ENCODE measurements around the gene STAG1.

STAG1 gene

DNA sequence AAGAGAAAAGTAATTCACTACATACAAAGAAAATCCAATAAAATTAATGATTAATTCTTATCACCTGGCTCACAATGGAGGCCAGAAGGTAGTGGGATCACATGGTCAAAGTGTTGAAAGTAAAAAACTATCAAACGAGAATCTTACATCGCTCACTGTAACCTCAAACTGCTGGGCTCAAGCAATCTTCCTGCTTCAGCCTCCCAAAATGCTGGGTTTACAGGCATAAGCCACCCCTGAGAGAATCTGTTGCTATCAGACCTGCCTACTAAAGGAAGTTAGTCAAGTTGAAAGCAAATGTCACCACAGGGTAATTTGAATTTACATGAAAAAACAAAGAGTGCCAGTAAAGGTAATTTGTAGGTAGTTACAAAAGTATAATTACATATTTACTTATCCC is 398.7 kb downstream of the STAG1 start:
- Histone ChIP-seq H3K4me1 (no peaks in the 10 kb centered on the region), H3K4me3 (ENCODE audit: low read depth, low read length) (no peak overlapping the region), H3K4me2 (ENCODE audit: low read length) (no peak overlapping the region), H3K79me2 (no peaks in the 10 kb centered on the region), H3K27ac (no peak overlapping the region), H3K36me3 (ENCODE audit: control insufficient read depth, insufficient read depth, low read length) (no peaks in the 10 kb centered on the region), H3K27me3 (ENCODE audit: control insufficient read depth, insufficient read depth, low read length) (no peaks in the 10 kb centered on the region), H3K9ac (no peak overlapping the region), H2AFZ (no peak overlapping the region), H3K9me3 (ENCODE audit: control insufficient read depth, low read length) (no peaks in the 10 kb centered on the region)
- TF ChIP-seq, protein P1, sequence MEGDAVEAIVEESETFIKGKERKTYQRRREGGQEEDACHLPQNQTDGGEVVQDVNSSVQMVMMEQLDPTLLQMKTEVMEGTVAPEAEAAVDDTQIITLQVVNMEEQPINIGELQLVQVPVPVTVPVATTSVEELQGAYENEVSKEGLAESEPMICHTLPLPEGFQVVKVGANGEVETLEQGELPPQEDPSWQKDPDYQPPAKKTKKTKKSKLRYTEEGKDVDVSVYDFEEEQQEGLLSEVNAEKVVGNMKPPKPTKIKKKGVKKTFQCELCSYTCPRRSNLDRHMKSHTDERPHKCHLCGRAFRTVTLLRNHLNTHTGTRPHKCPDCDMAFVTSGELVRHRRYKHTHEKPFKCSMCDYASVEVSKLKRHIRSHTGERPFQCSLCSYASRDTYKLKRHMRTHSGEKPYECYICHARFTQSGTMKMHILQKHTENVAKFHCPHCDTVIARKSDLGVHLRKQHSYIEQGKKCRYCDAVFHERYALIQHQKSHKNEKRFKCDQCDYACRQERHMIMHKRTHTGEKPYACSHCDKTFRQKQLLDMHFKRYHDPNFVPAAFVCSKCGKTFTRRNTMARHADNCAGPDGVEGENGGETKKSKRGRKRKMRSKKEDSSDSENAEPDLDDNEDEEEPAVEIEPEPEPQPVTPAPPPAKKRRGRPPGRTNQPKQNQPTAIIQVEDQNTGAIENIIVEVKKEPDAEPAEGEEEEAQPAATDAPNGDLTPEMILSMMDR (IDR thresholded peaks at IDR 0.05): no peak

DNA sequence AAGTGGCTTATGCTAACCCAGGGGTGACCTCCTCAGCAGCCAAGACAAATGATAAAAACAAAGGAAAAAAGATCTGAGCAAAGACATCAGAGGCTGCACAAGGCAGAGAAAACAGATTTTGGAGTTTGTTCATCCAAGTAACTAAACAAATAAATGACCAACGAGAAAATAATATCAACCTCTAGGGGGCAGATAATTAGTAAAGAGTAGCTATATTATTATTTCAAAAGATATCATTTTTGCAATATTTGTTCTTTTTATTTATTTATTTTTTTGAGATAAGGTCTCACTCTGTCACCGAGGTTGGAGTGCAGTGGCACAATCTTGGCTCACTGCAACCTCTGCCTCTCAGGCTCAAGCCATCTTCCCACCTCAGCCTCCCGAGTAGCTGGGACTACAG is 400.3 kb downstream of the STAG1 start:
- Histone ChIP-seq H3K27ac (no peak overlapping the region), H3K9ac (no peak overlapping the region), H3K79me2 (no peaks in the 10 kb centered on the region), H3K9me3 (ENCODE audit: control insufficient read depth, low read length) (no peaks in the 10 kb centered on the region), H2AFZ (no peak overlapping the region), H3K4me1 (no peaks in the 10 kb centered on the region), H3K27me3 (ENCODE audit: control insufficient read depth, insufficient read depth, low read length) (no peaks in the 10 kb centered on the region), H3K36me3 (ENCODE audit: control insufficient read depth, insufficient read depth, low read length) (no peaks in the 10 kb centered on the region), H3K4me2 (ENCODE audit: low read length) (no peak overlapping the region), H3K4me3 (ENCODE audit: low read depth, low read length) (no peak overlapping the region)
- TF ChIP-seq, protein P1 (IDR thresholded peaks at IDR 0.05): no peak

DNA sequence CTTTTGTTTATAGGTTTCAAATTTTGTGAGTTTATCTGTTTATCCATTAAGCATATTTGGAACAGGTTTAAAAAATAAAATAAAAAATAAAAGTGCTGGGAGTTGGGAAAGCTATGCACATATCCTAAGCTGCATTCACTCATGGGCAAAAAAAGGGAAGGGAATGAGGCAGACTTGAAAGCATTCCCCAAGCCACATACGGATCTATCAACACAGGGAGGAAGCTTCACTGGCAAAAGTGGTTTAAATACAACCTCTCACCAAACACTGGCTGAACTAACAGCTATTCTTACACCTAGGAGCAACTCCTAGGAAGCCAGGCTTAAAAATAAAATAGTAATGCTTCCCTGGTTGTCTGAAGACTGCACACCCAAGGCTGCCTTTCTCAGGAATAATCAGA is 400.8 kb downstream of the STAG1 start:
- no peaks in the 10 kb centered on the region for H3K27me3 ChIP-seq (ENCODE audit: control insufficient read depth, insufficient read depth, low read length)
- TF ChIP-seq, protein P1 (IDR thresholded peaks at IDR 0.05): no peak
- no peak overlapping the region for H3K27ac ChIP-seq
- H2AFZ ChIP-seq: no peak overlapping the region
- H3K79me2 ChIP-seq: no peaks in the 10 kb centered on the region
- H3K4me3 ChIP-seq (ENCODE audit: low read depth, low read length): no peak overlapping the region
- no peaks in the 10 kb centered on the region for H3K36me3 ChIP-seq (ENCODE audit: control insufficient read depth, insufficient read depth, low read length)
- H3K9ac ChIP-seq: no peak overlapping the region
- no peaks in the 10 kb centered on the region for H3K9me3 ChIP-seq (ENCODE audit: control insufficient read depth, low read length)
- H3K4me2 ChIP-seq (ENCODE audit: low read length): no peak overlapping the region
- no peaks in the 10 kb centered on the region for H3K4me1 ChIP-seq

DNA sequence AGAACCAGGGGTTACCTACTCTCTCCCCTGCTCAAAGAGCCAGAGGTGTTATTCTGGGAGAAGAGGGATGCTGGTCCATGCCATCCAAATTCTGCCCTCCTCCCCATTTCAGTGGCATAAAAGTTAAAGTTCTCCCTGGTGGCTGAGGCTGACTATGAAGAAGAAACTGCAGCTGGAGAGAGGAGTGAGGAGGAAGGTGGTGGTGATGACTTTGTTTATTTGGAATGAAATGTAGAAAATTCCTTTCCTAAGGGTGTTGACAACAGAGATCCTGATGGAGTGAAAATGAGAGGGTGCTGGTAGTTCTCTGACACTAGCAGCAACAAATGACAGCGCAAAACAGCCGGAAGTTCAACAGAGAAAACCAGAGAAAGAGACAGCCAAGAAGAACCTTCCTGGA is 401.6 kb downstream of the STAG1 start:
- H3K4me1 ChIP-seq: no peaks in the 10 kb centered on the region
- TF ChIP-seq, protein P1 (IDR thresholded peaks at IDR 0.05): no peak
- no peaks in the 10 kb centered on the region for H3K27me3 ChIP-seq (ENCODE audit: control insufficient read depth, insufficient read depth, low read length)
- H3K4me3 ChIP-seq (ENCODE audit: low read depth, low read length): no peak overlapping the region
- no peak overlapping the region for H3K27ac ChIP-seq
- no peak overlapping the region for H3K9ac ChIP-seq
- H3K9me3 ChIP-seq (ENCODE audit: control insufficient read depth, low read length): no peaks in the 10 kb centered on the region
- no peak overlapping the region for H3K4me2 ChIP-seq (ENCODE audit: low read length)
- H2AFZ ChIP-seq: no peak overlapping the region
- H3K36me3 ChIP-seq (ENCODE audit: control insufficient read depth, insufficient read depth, low read length): no peaks in the 10 kb centered on the region
- no peaks in the 10 kb centered on the region for H3K79me2 ChIP-seq

DNA sequence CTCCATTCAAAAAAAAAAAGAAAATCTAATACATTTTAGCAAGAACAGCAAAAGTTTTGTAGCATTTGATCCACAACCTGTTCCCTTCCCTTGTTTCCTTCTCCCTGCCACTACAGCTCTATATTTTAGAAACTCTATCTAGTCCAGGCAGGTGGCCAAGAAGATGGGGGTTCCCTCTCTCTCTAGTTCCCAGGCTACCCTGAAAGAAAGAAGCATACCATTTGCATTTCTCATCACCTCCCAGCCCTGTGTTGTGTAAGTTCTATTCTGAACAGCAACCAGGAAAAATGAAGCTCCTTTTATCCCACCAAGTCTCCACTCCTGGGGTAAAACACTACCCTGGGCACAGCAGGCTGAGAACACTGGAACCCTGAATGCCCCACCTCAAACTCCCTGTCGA is 402.0 kb downstream of the STAG1 start:
- Histone ChIP-seq H3K9me3 (ENCODE audit: control insufficient read depth, low read length) (no peaks in the 10 kb centered on the region), H3K27ac (no peak overlapping the region), H3K4me1 (no peaks in the 10 kb centered on the region), H3K79me2 (no peaks in the 10 kb centered on the region), H2AFZ (no peak overlapping the region), H3K4me3 (ENCODE audit: low read depth, low read length) (no peak overlapping the region), H3K9ac (no peak overlapping the region), H3K27me3 (ENCODE audit: control insufficient read depth, insufficient read depth, low read length) (no peaks in the 10 kb centered on the region), H3K4me2 (ENCODE audit: low read length) (no peak overlapping the region), H3K36me3 (ENCODE audit: control insufficient read depth, insufficient read depth, low read length) (no peaks in the 10 kb centered on the region)
- TF ChIP-seq, protein P1 (IDR thresholded peaks at IDR 0.05): no peak
